Activated effector memory CD4-positive, alpha-beta T cell treated with Interleukin-2 at 50 U/mL for 16 hours (primary cell): ENCODE measurements around the gene MLEC.

Source experiments
- DNase-seq: peaks from one replicate; pipeline ENCODE4 v3.0.0-alpha.2; 2020

MLEC gene, protein sequence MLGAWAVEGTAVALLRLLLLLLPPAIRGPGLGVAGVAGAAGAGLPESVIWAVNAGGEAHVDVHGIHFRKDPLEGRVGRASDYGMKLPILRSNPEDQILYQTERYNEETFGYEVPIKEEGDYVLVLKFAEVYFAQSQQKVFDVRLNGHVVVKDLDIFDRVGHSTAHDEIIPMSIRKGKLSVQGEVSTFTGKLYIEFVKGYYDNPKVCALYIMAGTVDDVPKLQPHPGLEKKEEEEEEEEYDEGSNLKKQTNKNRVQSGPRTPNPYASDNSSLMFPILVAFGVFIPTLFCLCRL

GRCh38 chr12:120686690-120687577 is at the start of gene MLEC:
TSS of gene MLEC (plus strand) at chr12:120687149. CDS start at chr12:120687297, 148 bp downstream.
- peak; percentile 99 for DNase-seq

- DNase-seq = peak; percentile 48
Measured at GRCh38 chr12:120639771-120640721, 46.9 kb upstream of the MLEC start, which contains the start of gene CABP1. TSS of gene CABP1 (plus strand) at chr12:120640626. CDS start at chr12:120640686, 60 bp downstream.

DNA sequence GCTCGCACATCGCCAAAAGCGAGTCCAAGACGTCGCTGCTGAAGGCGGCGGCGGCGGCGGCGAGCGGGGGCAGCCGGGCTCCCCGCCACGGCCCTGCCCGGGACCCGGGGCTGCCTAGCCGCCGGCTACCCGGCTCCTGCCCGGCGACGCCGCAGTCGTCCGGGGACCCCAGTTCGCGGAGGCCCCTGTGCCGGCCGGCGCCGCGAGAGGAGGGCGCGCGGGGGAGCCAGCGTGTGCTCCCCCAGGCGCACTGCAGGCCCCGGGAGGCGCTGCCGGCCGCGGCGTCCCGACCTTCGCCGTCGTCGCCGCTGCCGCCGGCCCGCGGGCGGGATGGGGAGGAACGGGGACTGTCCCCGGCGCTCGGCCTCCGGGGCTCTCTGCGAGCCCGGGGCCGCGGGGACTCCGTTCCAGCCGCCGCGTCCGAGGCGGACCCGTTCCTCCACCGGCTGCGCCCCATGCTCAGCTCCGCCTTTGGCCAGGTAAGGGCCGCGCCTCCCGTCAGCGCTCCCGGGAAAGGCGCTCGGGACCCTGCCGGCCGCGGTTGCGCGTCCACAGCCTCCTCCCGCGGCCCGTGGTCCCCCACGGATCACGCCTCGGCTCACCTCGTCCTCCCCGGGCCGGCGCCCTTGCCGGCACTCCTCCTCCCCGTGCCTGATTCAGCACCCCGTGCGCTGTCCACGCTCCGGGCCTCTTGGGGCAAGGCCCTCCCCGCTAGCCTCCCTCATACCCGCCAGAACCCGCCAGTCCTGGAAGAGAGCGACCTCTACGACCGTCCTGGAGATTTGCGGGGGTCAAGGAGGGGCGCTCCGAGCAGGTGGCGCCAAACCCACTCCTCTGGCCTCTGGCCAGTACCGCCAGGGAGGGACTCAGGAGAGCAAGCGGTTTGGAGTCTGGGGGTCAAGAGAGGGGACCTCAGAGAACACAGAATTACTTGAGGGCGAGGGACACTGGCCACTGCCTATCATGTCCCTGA is 45.8 kb upstream of the MLEC start:
- DNase-seq = peak; percentile 37

GRCh38 chr12:120642121-120642520 is 44.8 kb upstream of the MLEC start:
- DNase-seq = no peak

DNA sequence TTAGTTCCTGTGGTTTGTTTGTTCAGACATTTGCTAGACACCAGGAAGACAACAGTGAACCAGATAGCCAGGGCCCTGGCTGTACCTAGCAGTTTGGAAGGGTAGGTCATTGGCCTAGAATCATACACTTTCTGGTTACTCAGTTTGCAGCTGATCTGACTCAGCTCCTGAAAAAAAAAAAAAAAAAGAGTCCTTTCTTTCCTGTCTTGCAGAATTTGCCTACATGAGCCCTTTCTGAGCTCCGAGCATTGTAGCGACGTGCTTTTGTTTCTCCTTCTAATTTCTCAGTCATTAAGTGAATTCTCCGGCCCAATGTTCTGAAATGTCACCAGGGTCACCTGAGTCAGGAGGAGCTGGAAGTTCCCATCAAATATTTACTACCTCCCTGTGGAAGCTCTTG is 44.1 kb upstream of the MLEC start:
- DNase-seq = no peak

GRCh38 chr12:120643574-120643973 is 43.4 kb upstream of the MLEC start:
- no peak for DNase-seq

DNA sequence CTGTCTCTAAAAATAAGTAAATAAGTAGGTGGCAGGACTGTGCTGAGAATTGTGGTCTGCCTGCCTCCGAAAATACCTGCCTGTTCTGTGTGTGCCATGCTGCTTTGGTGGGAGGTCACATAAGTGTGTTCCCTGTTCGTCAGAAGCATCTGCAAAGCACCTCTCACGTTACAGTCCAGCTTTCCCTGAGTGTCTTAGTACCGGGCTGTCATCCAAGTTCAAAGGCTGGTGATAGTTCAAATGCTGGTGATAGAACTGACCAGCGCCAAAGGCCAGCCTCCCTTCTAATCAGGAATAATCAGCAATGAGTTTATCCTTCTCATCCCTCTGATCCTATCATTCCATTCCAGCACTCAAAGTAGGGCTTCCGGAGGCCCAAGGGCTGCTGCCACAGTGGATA is 40.9 kb upstream of the MLEC start:
- no peak for DNase-seq

GRCh38 chr12:120647375-120647755 is 39.6 kb upstream of the MLEC start:
- no peak for DNase-seq

GRCh38 chr12:120649442-120650232 is 37.3 kb upstream of the MLEC start:
- no peak for DNase-seq

GRCh38 chr12:120650233-120650690 is 36.7 kb upstream of the MLEC start:
- no peak for DNase-seq

- DNase-seq = no peak
Measured at GRCh38 chr12:120651821-120652220, 35.1 kb upstream of the MLEC start.

DNA sequence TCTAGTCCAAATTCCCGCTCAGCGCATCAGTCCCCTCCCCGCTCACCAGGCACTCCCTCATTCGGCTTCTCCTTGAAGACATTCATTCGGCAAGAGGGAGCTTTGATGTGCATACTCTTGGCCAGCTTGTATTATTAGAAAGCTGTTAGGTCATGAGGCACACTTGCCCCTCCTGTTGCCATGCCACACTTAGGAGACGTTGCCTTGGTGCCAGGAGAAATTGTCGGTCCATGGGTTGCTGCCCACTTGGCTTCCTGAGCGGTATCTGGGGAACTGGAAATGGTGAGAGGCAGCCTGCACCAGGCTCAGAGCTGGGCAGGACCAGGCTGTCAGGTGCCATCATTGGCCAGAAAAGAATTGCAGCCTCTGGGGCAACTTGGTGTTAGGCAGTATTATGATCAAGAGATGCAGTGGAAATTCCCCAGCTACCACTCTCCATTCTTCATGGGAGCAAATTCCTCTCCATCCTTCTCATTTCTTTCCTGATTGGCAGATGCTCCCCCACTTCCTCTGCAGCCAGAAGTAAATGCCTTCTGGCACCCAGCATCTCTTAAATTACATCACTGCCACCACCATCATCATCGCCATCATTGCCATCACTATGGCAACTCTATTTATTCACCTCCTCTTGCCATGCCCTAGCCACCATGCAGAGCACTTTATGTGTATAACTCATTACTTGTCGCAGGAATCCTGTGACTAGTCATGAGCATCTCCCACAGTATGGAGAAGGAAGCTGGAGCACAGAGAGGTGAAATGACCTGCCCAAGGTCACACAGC is 34.1 kb upstream of the MLEC start:
- DNase-seq = no peak

DNA sequence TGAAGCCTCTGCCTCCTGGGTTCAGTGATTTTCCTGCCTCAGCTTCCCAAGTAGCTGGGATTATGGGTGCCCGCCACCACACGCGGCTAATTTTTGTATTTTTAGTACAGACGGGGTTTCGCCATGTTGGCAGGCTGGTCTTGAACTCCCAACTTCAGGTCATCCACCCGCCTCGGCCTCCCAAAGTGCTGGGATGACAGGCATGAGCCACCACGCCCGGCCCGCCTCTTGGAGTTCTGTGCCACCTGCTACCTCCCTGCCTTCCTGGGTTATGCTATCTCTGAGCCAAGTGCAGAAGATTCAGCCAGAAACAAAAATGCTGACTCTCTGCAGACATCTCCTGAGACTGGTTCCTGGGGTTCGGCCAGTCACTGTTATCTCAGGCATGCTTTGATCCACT is 33.3 kb upstream of the MLEC start:
- DNase-seq = no peak

DNA sequence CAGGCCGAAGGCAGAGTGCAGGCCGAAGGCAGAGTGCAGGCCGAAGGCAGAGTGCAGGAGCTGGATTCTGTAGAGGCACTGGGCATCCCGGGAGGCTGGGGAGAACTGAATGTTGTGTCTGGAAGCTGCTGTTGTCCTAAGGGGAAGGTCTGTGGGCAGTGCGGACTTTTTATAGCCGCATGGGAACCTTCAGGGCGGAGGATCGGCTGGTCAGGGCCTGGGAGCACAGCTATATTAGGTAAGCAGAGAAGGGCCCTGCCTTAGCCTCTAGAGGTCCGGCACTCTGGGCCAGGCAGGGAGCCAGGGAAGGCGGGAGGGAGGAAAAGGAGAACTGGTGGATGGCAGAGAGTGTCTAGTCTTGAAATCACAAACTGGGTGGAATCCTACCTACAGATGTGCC is 32.3 kb upstream of the MLEC start:
- DNase-seq = no peak

DNA sequence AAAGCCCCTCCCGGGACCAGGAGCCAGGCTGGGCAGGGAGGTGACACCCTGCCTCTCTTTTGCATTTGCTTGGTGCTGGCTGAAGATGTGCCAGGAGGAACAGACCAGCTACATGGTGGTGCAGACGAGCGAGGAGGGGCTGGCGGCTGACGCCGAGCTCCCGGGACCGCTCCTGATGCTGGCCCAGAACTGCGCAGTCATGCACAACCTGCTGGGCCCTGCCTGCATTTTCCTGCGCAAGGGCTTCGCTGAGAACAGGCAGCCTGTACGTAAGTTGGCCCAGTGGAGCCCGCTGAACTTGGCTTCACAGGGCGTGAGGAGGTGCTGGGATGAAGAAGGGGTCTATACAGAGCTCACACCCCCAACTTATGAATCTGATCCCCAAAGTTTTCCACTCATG is 30.9 kb upstream of the MLEC start:
- DNase-seq = no peak

GRCh38 chr12:120658286-120659150 is 28.4 kb upstream of the MLEC start:
- no peak for DNase-seq

- no peak for DNase-seq
Measured at GRCh38 chr12:120659151-120659525, 27.8 kb upstream of the MLEC start.

DNA sequence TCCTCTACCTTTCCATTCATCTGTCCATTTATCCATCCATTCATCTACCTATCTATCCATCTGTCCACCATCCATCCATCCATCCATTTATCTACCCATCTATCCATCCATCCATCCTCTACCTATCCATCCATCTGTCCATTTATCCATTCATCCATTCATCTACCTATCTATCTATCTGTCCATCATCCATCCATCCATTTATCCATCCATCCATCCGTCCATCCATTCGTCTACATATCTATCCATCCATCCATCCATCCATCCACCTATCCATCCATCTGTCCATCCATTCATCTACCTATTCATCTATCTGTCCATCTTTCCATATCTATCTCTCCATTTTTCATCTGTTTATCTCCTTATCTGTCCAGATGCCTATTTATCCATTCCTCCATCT is 25.5 kb upstream of the MLEC start:
- no peak for DNase-seq

DNA sequence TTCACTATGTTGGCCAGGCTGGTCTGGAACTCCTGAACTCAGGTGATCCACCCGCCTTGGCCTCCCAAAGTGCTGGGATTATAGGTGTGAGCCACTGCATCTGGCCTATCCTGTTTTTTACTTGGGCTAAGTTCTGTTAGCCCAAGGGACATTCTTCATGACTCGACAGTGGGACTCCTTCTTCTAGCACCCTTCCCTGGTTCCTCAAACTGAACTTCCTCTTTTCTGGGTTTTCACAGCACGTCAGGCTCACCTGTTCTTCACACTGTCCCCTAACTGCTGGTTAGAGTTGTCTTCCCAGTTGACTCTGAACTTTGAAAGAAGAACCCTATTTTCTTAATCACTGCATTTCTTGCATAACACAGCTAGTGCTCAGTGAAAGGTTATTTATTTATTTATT is 24.1 kb upstream of the MLEC start:
- no peak for DNase-seq
